ENCODE measurements around the gene B4GALNT2. TPM values are rescaled to one million over a fixed set of nuclear protein-coding genes. Genes with fewer than 3 reads are reported as not detected.

The B4GALNT2 gene
- total RNA-seq, 4 donors from 2014 or later = 0.68 to 2.6 (median 2.1) TPM

- DNase-seq (ENCODE audit: low spot score in 2 of 2) = no peak
- H3K27me3 ChIP-seq = peaks cover 42% of the 10 kb centered on the region
Measured at GRCh38 chr17:49151996-49152395, 19.4 kb downstream of the B4GALNT2 start.

GRCh38 chr17:49156256-49156655 is 23.7 kb downstream of the B4GALNT2 start:
- no peaks in the 10 kb centered on the region for H3K4me1 ChIP-seq
- H3K27me3 ChIP-seq = peaks cover 54% of the 10 kb centered on the region
- no peaks in the 10 kb centered on the region for H3K9me3 ChIP-seq
- TF ChIP-seq EP300 (IDR thresholded peaks at IDR 0.05) = no peak
- no peak for TF ChIP-seq POLR2A (IDR thresholded peaks at IDR 0.05)
- no peak for TF ChIP-seq CTCF (IDR thresholded peaks at IDR 0.05)
- no peak for TF ChIP-seq POLR2AphosphoS5 (IDR thresholded peaks at IDR 0.05)
- 82% methylated on average over 11 of the region's 11 CpGs for WGBS
- no peak overlapping the region for H3K4me3 ChIP-seq
- no peak for DNase-seq (ENCODE audit: low spot score in 2 of 2)
- H3K27ac ChIP-seq = no peak overlapping the region
- H3K36me3 ChIP-seq = no peaks in the 10 kb centered on the region

More at GRCh38 chr17:49151996-49152395, 19.4 kb downstream of the B4GALNT2 start:
- WGBS = 84% methylated on average over 4 of the region's 4 CpGs
- H3K27ac ChIP-seq = no peak overlapping the region
- TF ChIP-seq CTCF (IDR thresholded peaks at IDR 0.05) (no peak), POLR2A (IDR thresholded peaks at IDR 0.05) (no peak), EP300 (IDR thresholded peaks at IDR 0.05) (no peak), POLR2AphosphoS5 (IDR thresholded peaks at IDR 0.05) (no peak)
- H3K36me3 ChIP-seq = no peaks in the 10 kb centered on the region
- no peak overlapping the region for H3K4me3 ChIP-seq
- no peaks in the 10 kb centered on the region for H3K4me1 ChIP-seq
- no peaks in the 10 kb centered on the region for H3K9me3 ChIP-seq

GRCh38 chr17:49157784-49158183 is 25.2 kb downstream of the B4GALNT2 start:
- 77% methylated on average over 8 of the region's 8 CpGs for WGBS
- H3K27ac ChIP-seq = no peak overlapping the region
- H3K4me3 ChIP-seq = no peak overlapping the region
- DNase-seq (ENCODE audit: low spot score in 2 of 2) = no peak
- H3K9me3 ChIP-seq = no peaks in the 10 kb centered on the region
- no peaks in the 10 kb centered on the region for H3K4me1 ChIP-seq
- H3K36me3 ChIP-seq = no peaks in the 10 kb centered on the region
- peaks cover 48% of the 10 kb centered on the region for H3K27me3 ChIP-seq
- TF ChIP-seq POLR2AphosphoS5 (IDR thresholded peaks at IDR 0.05) (no peak), POLR2A (IDR thresholded peaks at IDR 0.05) (no peak), CTCF (IDR thresholded peaks at IDR 0.05) (no peak), EP300 (IDR thresholded peaks at IDR 0.05) (no peak)

GRCh38 chr17:49162866-49163265 is 30.3 kb downstream of the B4GALNT2 start:
- 62% methylated on average over 4 of the region's 4 CpGs for WGBS
- Histone ChIP-seq H3K4me1 (no peaks in the 10 kb centered on the region), H3K9me3 (no peaks in the 10 kb centered on the region), H3K27me3 (peaks cover 44% of the 10 kb centered on the region), H3K4me3 (no peak overlapping the region), H3K27ac (no peak overlapping the region), H3K36me3 (no peaks in the 10 kb centered on the region)
- TF ChIP-seq POLR2A (IDR thresholded peaks at IDR 0.05) = no peak
- no peak for TF ChIP-seq POLR2AphosphoS5 (IDR thresholded peaks at IDR 0.05)
- no peak for TF ChIP-seq EP300 (IDR thresholded peaks at IDR 0.05)
- no peak for TF ChIP-seq CTCF (IDR thresholded peaks at IDR 0.05)
- DNase-seq (ENCODE audit: low spot score in 2 of 2) = no peak

GRCh38 chr17:49165143-49165542 is 32.6 kb downstream of the B4GALNT2 start:
- Histone ChIP-seq H3K4me3 (no peak overlapping the region), H3K4me1 (no peaks in the 10 kb centered on the region), H3K9me3 (no peaks in the 10 kb centered on the region), H3K36me3 (no peaks in the 10 kb centered on the region), H3K27ac (no peak overlapping the region), H3K27me3 (peaks cover 51% of the 10 kb centered on the region)
- WGBS = 88% methylated on average over 2 of the region's 2 CpGs
- no peak for DNase-seq (ENCODE audit: low spot score in 2 of 2)
- TF ChIP-seq CTCF (IDR thresholded peaks at IDR 0.05) = no peak
- no peak for TF ChIP-seq POLR2A (IDR thresholded peaks at IDR 0.05)
- TF ChIP-seq EP300 (IDR thresholded peaks at IDR 0.05) = no peak
- no peak for TF ChIP-seq POLR2AphosphoS5 (IDR thresholded peaks at IDR 0.05)
